HG03342 (cell line): ENCODE data around the gene ARHGEF12.

Experiments
- ATAC-seq: cut with Tn5 transposase; IDR thresholded peaks from one replicate; pipeline ENCODE4 v1.9.1; 2021; ENCODE audit warnings: mild to moderate bottlenecking, moderate library complexity; ENCODE audit not compliant: unreplicated experiment

Gene ARHGEF12

DNA sequence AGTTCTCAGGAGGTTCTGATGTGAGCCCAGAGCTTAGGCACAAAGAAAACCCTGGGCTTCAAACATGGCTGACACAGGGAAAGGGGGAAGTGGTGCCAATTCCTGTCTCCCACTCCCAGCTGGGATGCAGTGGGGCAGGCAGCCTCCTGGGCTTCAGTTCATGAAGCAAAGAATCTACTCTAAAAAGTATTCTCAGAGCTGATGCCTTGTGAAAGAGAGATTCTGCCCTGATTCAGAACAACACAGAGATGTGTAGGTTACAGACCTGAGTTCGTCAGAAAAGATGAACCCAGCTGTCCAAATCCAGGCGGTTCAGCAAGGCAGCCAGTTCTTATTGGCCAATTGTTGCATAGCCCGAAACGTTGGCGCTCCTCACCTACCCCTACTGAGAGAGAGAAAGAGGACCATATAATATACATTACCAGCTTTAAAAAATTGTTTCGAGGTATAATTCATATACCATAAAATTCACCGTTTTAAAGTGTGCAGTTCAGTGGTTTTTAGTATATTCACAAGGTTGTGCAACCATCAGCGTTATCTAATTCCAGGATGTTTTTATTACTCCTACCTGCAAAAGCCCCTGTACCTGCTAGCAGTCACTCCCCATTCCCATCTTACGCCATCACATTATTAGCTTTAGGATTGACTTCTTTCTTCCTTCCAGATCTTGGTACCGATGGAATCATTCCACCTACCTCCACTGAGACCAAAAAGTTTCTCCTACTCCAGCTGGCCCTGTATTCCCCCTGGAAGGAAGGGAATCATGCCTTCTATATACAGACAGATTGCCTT is 18.3 kb upstream of the ARHGEF12 start:
- ATAC-seq: no peak

DNA sequence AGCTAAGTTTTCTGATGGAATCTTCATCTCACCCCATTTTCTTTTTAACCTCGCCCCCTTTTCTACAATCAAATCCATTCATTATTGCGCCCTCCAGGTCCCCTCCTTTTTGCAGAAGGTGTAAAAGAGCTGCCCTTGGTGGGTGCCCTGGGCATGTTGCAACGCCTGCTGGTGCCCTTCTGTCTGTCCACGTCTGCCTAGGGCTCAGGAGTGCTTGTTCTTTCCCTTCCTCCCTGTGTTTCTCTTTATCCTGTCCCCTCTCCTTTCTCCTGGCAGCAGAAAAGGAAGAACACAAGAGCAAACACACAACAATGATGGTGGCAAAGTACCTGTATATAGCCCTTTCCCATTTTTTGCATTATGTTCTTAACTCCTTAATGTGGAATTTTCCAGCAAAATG is 17.3 kb upstream of the ARHGEF12 start:
- ATAC-seq: no peak

- ATAC-seq: peak; percentile 62
Observed at GRCh38 chr11:120324932-120325810, 11.0 kb upstream of the ARHGEF12 start, which contains the start of gene TLCD5. TSS of gene TLCD5 (plus strand) at chr11:120325299. CDS start at chr11:120327442, 2,143 bp downstream.

- ATAC-seq: no peak
Observed at GRCh38 chr11:120326228-120326627, 10.0 kb upstream of the ARHGEF12 start.

DNA sequence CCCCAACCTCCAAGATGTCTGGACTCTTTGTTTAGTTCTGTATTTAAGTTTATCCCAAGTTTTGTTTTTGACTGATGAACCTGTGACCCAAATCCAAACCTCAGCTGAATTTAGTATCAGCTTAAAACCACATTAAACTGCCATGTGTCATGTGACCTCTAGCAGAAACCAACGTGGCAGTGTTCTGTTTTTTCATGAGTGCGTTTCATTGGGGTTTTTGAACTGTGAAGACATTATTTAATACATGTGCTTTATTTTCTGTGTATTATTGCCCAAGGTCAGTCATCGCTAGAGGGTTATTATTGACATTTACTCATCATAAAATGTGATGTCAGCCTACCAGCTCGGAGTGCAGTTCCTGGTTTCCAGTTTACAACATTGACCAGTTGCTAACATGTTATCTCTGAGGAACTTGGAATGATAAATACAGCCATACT is 9.3 kb upstream of the ARHGEF12 start:
- ATAC-seq: no peak

- ATAC-seq: no peak
Observed at GRCh38 chr11:120327311-120327710, 8.9 kb upstream of the ARHGEF12 start.

- ATAC-seq: no peak
Observed at GRCh38 chr11:120329556-120329955, 6.7 kb upstream of the ARHGEF12 start.

- no peak for ATAC-seq
Observed at GRCh38 chr11:120330045-120330444, 6.2 kb upstream of the ARHGEF12 start.

GRCh38 chr11:120331301-120331996 is 4.8 kb upstream of the ARHGEF12 start:
- no peak for ATAC-seq

- no peak for ATAC-seq
Observed at GRCh38 chr11:120332822-120333716, 3.1 kb upstream of the ARHGEF12 start.

DNA sequence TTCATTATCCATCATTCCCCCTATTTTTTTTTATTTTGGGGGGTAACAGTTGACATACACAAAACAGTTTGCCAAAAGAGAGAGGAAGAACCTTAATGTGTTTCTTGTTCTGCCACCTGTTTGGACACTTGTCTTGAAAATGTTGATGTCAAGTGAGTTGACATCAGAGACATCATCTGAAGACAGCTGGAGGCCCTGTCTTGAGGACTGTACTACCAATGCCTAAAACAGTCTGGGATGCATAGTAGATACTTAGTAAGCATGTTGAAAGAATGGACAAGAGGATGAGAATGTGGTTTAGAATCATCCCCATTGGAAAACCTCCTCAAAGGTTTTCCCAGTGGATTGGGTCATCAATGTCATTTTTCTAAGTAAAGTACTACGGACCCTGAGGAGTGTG is 2.4 kb upstream of the ARHGEF12 start:
- ATAC-seq: no peak

DNA sequence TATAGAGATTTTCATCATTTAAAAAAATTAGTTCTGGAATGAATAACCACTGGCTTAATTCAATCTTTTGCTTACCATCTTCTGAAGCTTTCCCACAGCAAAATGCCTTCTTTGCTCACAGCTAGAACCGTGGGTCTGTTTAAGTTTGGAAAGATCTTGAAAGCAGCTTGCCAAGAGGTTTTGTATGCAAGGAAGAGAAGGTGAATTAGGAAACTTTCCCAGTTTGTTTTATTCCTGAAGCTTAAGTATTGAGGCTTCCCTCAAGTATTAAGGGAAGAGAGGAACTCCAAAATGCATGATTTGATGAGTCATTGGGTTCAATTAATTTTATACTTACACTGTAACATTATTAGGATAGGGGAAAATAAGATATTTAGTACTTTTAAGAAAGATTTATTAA is 1.9 kb upstream of the ARHGEF12 start:
- no peak for ATAC-seq

GRCh38 chr11:120334894-120335462 is 1.2 kb upstream of the ARHGEF12 start:
- no peak for ATAC-seq

GRCh38 chr11:120335556-120335907 is 681 bp upstream of the ARHGEF12 start:
- no peak for ATAC-seq

- peak; percentile 39 for ATAC-seq
Observed at GRCh38 chr11:120336641-120337354, 585 bp downstream of the ARHGEF12 start.

- no peak for ATAC-seq
Observed at GRCh38 chr11:120337355-120338106, 1.3 kb downstream of the ARHGEF12 start.

GRCh38 chr11:120338107-120338933 is 2.1 kb downstream of the ARHGEF12 start:
- no peak for ATAC-seq

GRCh38 chr11:120339394-120339890 is 3.2 kb downstream of the ARHGEF12 start:
- no peak for ATAC-seq
